NCI-H1092 (cell line): ENCODE results near the gene IGF2BP3.

Experiments
- DNase-seq: peaks from one replicate; lab custom pipeline; 2025; lab: John Stamatoyannopoulos, UW

The IGF2BP3 gene

DNA sequence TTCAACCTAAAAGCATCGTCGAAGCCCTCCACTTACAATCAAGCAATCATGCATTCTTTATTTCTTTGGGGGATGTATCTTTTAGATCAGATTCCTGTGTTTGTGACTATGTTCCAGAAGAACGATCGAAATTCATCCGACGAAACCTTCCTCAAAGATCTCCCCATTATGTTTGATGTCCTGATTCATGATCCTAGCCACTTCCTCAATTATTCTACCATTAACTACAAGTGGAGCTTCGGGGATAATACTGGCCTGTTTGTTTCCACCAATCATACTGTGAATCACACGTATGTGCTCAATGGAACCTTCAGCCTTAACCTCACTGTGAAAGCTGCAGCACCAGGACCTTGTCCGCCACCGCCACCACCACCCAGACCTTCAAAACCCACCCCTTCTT is 209.9 kb downstream of the IGF2BP3 start:
- no peak for DNase-seq
